KMS-11 (cell line): Measurements from ENCODE around the gene FEN1.

Experiments
- H2AFZ ChIP-seq: fragments of 200-600 bp; sonication (generic); 2 replicates; pipeline ENCODE4 v1.6.1; 2016; ENCODE audit warnings: antibody characterized with exemption, mixed run types, low read depth
- H3K27ac ChIP-seq: fragments of 200-600 bp; sonication (generic); 2 replicates; pipeline ENCODE4 v1.6.1; 2016; ENCODE audit warnings: mild to moderate bottlenecking, mixed run types
- H3K27me3 ChIP-seq: fragments of 200-600 bp; sonication (generic); 2 replicates; pipeline ENCODE4 v1.6.1; 2017; ENCODE audit warnings: mild to moderate bottlenecking, low read depth, mixed run types, moderate library complexity; ENCODE audit not compliant: insufficient read depth
- H3K36me3 ChIP-seq: fragments of 200-600 bp; sonication (generic); 2 replicates; pipeline ENCODE4 v1.6.1; 2017; ENCODE audit warnings: mild to moderate bottlenecking, mixed run types; ENCODE audit not compliant: insufficient read depth
- H3K4me1 ChIP-seq: fragments of 200-600 bp; sonication (generic); 2 replicates; pipeline ENCODE4 v1.6.1; 2016; ENCODE audit warnings: mild to moderate bottlenecking, low read depth, mixed run types; ENCODE audit not compliant: poor library complexity, severe bottlenecking
- H3K4me2 ChIP-seq: fragments of 200-600 bp; sonication (generic); 2 replicates; pipeline ENCODE4 v1.7.0; 2016; ENCODE audit warnings: mild to moderate bottlenecking, mixed run types
- H3K4me3 ChIP-seq: fragments of 200-600 bp; sonication (generic); IDR thresholded peaks from 2 replicates; pipeline ENCODE4 v1.6.1; 2017; ENCODE audit warnings: low read depth, low read length, mixed read lengths; ENCODE audit not compliant: insufficient read depth
- H3K79me2 ChIP-seq: fragments of 200-600 bp; sonication (generic); 2 replicates; pipeline ENCODE4 v1.6.1; 2016; ENCODE audit warnings: low read depth, mixed run types; ENCODE audit not compliant: insufficient read depth
- H3K9ac ChIP-seq: fragments of 200-600 bp; sonication (generic); 2 replicates; pipeline ENCODE4 v1.6.1; 2016; ENCODE audit warnings: mild to moderate bottlenecking, mixed run types
- H4K20me1 ChIP-seq: fragments of 200-600 bp; sonication (generic); 2 replicates; pipeline ENCODE4 v1.6.1; 2016; ENCODE audit warnings: mild to moderate bottlenecking, mixed run types; ENCODE audit not compliant: insufficient read depth
- CTCF ChIP-seq: fragments of 200-600 bp; sonication (generic); conservative IDR thresholded peaks from 2 replicates; pipeline ENCODE4 v1.6.1; 2017; ENCODE audit warnings: low read depth, mild to moderate bottlenecking, antibody characterized with exemption, low read length, moderate library complexity, mixed read lengths

FEN1 gene

GRCh38 chr11:61762223-61762615 is 30.5 kb upstream of the FEN1 start:
- Histone ChIP-seq H3K4me3 (no peak overlapping the region), H4K20me1 (no peaks in the 10 kb centered on the region), H3K27me3 (peaks cover 27% of the 10 kb centered on the region), H3K27ac (no peak overlapping the region), H3K9ac (no peak overlapping the region), H3K36me3 (no peaks in the 10 kb centered on the region), H3K4me1 (no peaks in the 10 kb centered on the region), H2AFZ (no peak overlapping the region), H3K4me2 (no peak overlapping the region), H3K79me2 (no peaks in the 10 kb centered on the region)
- TF ChIP-seq CTCF: no peak

GRCh38 chr11:61762798-61763197 is 29.9 kb upstream of the FEN1 start:
- Histone ChIP-seq H3K4me3 (no peak overlapping the region), H3K27me3 (peaks cover 27% of the 10 kb centered on the region), H4K20me1 (no peaks in the 10 kb centered on the region), H3K4me1 (no peaks in the 10 kb centered on the region), H3K4me2 (no peak overlapping the region), H2AFZ (no peak overlapping the region), H3K27ac (no peak overlapping the region), H3K9ac (no peak overlapping the region), H3K36me3 (no peaks in the 10 kb centered on the region), H3K79me2 (no peaks in the 10 kb centered on the region)
- TF ChIP-seq CTCF: no peak

- H3K4me3 ChIP-seq: no peak overlapping the region
- no peak overlapping the region for H3K27ac ChIP-seq
- H3K36me3 ChIP-seq: no peaks in the 10 kb centered on the region
- no peak overlapping the region for H3K4me2 ChIP-seq
- H3K4me1 ChIP-seq: no peaks in the 10 kb centered on the region
- no peaks in the 10 kb centered on the region for H4K20me1 ChIP-seq
- no peak overlapping the region for H2AFZ ChIP-seq
- H3K27me3 ChIP-seq: peaks cover 27% of the 10 kb centered on the region
- no peak for TF ChIP-seq CTCF
- no peak overlapping the region for H3K9ac ChIP-seq
- no peaks in the 10 kb centered on the region for H3K79me2 ChIP-seq
These were observed 28.6 kb upstream of the FEN1 start for GRCh38 chr11:61763930-61764605.

- no peak for TF ChIP-seq CTCF
These were observed 28.0 kb upstream of the FEN1 start for GRCh38 chr11:61764606-61765260.

More at GRCh38 chr11:61764606-61765260, 28.0 kb upstream of the FEN1 start:
- H3K27ac ChIP-seq: no peak overlapping the region
- H4K20me1 ChIP-seq: no peaks in the 10 kb centered on the region
- no peak overlapping the region for H2AFZ ChIP-seq
- no peaks in the 10 kb centered on the region for H3K36me3 ChIP-seq
- H3K4me1 ChIP-seq: no peaks in the 10 kb centered on the region
- H3K79me2 ChIP-seq: no peaks in the 10 kb centered on the region
- no peak overlapping the region for H3K4me2 ChIP-seq
- H3K27me3 ChIP-seq: peaks cover 27% of the 10 kb centered on the region
- H3K4me3 ChIP-seq: no peak overlapping the region
- H3K9ac ChIP-seq: no peak overlapping the region
